ENCODE measurements around the gene ABCB8.

ABCB8 gene

DNA sequence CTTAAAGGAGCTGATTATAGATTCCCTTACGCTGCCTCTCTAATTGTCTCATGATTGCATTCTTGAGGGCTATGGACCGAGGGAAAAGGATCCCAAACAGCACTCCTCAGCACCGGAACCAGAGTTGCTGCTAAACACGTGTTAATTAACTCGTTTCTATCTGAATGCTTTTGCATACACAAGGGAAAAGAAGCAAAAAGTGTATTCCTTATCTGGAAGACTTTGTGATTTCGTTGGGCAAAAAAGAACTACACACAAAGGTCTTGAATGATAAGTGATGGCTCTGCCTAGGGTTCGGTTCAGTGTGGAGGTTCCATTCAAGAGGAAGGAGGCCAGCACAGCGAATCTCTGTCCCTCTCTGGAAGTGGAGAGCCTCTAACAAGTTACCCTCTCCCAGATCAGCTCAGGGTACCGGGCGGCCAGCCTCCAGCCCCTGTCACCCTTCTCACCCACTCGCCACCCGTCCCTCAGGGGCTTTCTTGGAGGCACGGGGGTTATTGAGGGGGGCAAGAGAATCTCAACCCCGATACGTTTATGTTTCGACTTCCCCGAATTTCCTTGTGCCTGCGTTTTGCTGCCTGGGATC lies 30.6 kb downstream of the ABCB8 start:
- no peak for DNase-seq (ENCODE audit: low spot score)

DNA sequence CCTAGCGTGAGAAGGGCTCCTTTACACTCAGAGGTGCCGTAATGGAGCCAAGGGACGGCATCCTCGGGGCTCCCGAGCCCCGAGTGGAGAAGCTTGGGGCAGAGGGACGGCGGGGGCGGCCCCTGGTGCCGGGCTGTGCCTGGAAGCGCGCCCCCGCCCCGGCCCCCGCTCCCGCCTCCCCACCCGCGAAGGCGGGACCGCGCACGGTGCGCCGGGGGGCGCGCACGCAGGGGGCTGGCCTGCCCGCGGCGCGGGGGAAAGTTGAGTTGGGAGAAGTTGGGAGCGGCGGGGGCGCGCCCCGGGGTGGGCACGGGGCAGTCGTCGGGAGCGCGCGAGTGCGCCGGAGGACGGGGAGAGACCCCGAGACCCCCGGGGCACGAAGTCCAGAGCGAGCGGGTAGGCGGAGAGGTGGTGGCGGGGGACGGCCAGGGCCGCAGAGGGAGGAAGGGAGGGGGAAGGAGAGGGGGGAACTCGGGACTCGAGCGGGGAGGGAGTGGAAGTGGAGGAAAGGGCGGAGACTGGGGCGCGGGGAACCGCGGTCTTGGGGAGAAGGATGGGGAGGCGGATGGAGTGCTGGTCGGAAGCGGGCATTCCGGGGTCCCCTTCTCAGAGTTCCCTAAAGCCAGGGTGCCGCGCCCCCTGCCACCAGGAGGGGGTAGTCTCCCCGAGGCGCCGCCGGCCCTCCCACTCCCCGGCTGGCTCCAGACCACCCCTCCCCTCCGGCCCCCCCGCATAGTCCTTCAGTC lies 31.3 kb downstream of the ABCB8 start, which contains the start of gene SLC4A2:
Gene SLC4A2, plus strand, starts transcription at position 223 of the 746 bp plus-strand sequence. CDS start 2,399 bp downstream, outside the sequence.
- TF ChIP-seq, protein P1, sequence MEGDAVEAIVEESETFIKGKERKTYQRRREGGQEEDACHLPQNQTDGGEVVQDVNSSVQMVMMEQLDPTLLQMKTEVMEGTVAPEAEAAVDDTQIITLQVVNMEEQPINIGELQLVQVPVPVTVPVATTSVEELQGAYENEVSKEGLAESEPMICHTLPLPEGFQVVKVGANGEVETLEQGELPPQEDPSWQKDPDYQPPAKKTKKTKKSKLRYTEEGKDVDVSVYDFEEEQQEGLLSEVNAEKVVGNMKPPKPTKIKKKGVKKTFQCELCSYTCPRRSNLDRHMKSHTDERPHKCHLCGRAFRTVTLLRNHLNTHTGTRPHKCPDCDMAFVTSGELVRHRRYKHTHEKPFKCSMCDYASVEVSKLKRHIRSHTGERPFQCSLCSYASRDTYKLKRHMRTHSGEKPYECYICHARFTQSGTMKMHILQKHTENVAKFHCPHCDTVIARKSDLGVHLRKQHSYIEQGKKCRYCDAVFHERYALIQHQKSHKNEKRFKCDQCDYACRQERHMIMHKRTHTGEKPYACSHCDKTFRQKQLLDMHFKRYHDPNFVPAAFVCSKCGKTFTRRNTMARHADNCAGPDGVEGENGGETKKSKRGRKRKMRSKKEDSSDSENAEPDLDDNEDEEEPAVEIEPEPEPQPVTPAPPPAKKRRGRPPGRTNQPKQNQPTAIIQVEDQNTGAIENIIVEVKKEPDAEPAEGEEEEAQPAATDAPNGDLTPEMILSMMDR (IDR thresholded peaks at IDR 0.05; ENCODE audit: extremely low read depth, insufficient read depth, missing control alignments): peak; percentile 59
- DNase-seq (ENCODE audit: low spot score): peak; percentile 96
- in situ Hi-C loops (cut with MboI; ENCODE audit: low pct_unique_long_range_greater_than_20kb, low sequenced_read_pairs, unreplicated experiment): no loop called here

More for the DNA sequence above, 30.6 kb downstream of the ABCB8 start:
- TF ChIP-seq, protein P1 (IDR thresholded peaks at IDR 0.05; ENCODE audit: extremely low read depth, insufficient read depth, missing control alignments): no peak
- in situ Hi-C loops (cut with MboI; ENCODE audit: low pct_unique_long_range_greater_than_20kb, low sequenced_read_pairs, unreplicated experiment): no loop called here

DNA sequence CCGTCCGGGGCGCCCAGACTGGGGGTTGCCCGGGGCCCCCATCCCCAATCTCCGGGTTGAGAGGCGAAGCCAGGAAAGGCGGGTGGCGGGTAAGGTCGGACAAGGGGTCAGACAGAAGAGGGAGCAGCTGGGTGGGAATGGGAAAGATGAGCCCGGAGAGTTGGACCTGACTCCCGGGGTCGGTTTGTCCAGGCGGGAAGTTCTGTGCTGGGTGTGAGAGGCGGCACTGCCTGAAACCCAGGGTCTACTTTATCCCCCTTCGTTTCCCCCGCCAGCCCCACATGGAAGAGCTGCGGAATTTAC lies 31.8 kb downstream of the ABCB8 start:
- TF ChIP-seq, protein P1 (IDR thresholded peaks at IDR 0.05; ENCODE audit: extremely low read depth, insufficient read depth, missing control alignments): no peak
- in situ Hi-C loops (cut with MboI; ENCODE audit: low pct_unique_long_range_greater_than_20kb, low sequenced_read_pairs, unreplicated experiment): no loop called here
- no peak for DNase-seq (ENCODE audit: low spot score)

DNA sequence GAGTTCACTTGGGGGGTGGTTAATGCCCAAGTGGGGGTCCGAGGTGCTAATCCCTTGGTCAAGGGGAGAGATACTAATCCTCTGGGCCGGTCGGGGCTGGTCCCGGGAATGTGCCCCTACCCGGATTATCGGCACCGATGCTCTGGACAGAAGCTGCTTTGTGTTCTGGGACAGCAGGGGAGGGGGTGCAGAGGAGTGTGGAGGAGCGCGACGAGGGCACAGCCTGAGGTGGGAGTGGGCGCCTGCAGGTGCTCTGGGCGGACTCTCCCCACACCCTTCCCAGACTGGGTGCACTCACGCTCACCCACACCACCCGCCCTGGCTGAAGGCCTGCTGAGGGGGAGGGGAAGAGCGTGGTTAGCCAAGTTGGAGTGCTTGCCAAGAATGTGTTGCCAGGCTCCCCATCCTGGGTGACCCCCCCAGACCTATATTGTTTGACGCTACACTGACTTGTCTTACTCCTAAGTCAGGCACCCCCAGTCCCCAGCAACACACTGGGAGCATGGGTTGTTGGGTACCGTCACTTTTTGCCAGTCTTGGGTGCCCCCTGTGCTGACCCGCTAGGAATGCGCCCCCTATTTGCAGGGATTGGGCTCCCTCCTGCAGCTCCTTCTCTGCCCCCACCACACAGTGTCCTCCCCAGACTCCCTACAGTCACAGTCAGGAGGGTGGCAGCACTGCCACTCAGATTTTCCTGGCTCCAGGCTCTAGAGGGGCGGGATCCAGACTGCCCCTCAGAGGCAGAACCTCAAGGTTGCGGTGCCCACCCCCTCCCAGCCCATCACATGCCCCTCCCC lies 32.4 kb downstream of the ABCB8 start:
- DNase-seq (ENCODE audit: low spot score): no peak
- in situ Hi-C loops (cut with MboI; ENCODE audit: low pct_unique_long_range_greater_than_20kb, low sequenced_read_pairs, unreplicated experiment): no loop called here
- TF ChIP-seq, protein P1 (IDR thresholded peaks at IDR 0.05; ENCODE audit: extremely low read depth, insufficient read depth, missing control alignments): no peak

DNA sequence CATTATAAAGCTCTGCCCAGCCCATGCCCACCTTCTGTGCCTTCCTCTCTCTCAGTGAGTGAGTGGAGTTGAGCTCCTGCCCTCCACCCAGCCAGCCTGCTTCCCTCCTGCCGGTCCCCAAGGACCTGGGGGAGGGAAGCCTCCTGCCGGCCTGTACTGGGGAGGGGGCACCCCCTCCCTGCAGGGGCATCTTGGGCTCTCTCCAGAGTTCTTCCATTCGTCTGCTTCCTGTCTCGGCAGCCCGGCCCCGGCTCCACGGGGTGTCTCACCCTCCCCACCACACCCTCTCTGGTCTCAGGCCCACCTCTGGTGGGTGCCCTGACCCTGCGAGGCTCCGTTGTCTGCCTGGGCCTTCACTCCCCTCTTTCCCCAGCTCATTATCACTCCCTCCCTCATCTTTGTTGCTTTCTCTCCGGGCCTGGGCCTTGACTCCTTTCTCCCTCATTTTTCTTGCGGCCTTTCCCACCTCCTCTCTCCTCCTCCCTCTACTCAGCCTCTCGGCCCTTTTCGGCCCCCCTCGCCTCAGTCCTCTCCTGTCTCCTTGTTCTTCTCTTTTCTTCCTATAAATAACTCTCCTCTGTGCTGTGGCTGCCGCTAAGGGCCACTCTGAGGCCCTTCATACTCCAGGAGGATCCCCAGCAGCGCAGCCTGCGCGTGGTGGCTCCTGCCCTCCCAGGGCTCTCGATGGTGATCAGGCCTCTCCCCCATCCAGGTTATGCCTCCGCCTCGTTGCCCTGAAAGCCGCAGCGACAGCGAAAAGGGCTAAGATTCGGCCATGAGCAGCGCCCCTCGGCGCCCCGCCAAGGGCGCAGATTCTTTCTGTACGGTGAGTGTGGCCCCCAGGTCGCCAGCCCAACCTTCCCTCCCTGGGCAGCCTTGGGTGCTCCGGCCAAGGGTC lies 33.2 kb downstream of the ABCB8 start:
- no peak for DNase-seq (ENCODE audit: low spot score)
- in situ Hi-C loops (cut with MboI; ENCODE audit: low pct_unique_long_range_greater_than_20kb, low sequenced_read_pairs, unreplicated experiment): no loop called here
- TF ChIP-seq, protein P1 (IDR thresholded peaks at IDR 0.05; ENCODE audit: extremely low read depth, insufficient read depth, missing control alignments): no peak

DNA sequence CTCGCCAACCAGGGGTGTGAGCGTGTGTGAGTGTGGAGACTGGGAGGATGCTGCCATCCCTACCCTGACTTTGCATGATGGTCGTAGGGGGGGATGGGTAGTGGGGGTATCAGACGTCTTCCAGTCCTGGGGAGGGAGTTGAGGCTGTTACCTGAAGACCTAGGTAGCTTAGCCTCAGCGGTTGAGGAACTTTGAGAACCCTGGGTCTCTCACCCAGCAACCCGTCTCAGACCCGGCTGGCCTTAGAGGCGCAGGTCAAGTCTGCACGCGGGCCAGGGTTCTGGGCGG lies 33.8 kb downstream of the ABCB8 start:
- TF ChIP-seq, protein P1 (IDR thresholded peaks at IDR 0.05; ENCODE audit: extremely low read depth, insufficient read depth, missing control alignments): no peak
- in situ Hi-C loops (cut with MboI; ENCODE audit: low pct_unique_long_range_greater_than_20kb, low sequenced_read_pairs, unreplicated experiment): no loop called here
- DNase-seq (ENCODE audit: low spot score): no peak

All from GM13977 (cell line).